T follicular helper cell (primary cell): Measurements from ENCODE around the gene CTSL.
"Not testable (repeated sequence)": the region's sequence is repeated elsewhere in the genome, so short reads cannot be mapped to it uniquely, and the experiment has no call there.

ENCODE experiments used
- DNase-seq: peaks from one replicate; pipeline ENCODE4 v3.0.0-alpha.2; 2020; ENCODE audit warnings: low read depth

The CTSL gene

DNA sequence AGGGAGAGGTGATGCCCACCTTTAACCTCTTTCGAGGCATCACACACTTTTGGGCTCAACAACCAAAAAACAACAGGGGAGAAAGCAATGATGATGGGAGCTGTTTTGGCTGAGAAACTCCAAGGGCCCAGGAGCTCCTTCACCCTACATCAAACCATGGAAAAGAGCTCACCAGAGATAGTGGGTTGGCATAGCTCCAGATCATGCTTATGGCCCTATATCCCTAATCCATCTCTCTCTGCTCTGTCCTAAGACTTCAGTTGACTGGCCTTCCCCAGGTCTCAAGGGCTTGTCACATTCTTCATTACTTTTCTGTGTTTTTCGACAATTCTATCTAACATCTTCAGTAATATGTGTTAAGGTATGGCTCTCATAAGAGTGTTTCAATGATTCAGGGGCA is 5.7 kb upstream of the CTSL start:
- DNase-seq, result no peak

DNA sequence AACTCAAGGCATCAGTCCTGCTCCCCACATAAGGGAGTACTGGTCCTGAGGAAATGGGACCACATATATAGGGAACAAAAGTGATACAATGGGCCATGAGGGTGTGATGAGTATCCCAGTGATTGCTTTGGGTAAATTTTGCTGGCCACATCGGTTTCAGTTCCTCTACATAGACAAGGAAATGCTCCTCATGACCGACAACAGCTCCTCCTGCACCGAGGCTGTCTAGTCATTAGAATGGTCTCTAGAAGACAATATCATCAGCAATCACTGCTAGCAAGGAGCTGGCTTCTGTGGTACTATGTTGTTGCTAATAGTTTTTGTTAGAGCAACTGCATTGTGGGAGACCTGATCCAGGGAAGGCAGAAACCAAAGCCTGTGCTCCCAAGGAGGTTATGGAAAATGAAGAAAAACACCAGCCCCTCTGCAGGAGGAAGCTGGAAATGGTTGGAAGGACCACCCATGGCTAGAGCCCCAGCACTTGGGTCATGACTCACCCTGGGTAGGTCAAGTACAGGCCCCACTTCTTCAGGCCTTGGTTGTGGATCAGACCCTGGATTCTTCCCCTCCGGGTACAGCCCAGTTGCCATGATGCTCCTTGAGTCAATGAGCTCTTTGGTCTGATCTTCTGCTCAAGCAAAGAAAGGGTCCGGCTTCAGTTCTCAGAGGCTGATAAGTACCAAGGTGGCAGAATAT is 3.4 kb upstream of the CTSL start:
- no peak for DNase-seq

DNA sequence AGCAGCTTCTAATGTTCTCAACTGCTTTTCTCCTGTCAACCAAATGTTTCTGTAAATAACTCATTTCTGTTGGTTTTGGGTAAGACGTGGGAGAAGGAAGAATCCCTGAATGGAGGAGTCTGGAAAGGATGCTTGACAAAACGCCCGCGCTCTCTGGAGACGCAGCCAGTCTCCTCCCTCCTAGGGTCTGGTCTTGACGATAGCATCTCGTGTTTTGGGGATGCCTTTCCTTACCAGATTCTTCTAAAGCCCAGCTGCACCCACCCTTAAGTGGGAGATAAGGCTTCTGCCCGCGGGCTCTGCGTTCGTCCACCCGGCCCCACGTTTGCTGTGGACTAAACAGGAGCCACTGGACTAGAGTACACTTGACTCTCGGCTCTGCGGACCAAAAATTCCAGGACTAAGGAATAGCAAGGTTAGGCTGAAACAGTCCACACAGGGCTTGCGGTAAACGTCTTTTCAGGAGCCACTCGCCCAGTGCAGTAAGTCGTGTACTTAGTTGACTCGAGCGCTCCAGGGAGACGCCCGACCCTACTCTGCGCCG is 491 bp upstream of the CTSL start:
- no peak for DNase-seq

DNA sequence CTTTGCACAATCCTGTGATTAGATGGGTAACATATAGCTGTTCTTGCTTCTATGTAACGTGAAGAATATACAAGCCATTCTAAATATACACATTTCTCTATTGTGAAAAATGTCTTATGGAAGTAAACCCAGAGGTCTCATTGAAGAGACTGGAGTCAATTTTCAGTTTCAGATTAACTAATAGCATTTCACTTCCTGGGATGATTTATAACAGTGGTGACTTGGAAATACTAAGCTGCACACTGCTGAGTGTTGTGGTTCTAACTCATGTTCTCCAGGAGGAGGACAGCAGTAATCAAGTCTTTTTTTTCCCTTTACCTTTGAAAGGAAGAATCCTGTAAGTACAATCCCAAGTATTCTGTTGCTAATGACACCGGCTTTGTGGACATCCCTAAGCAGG is 3.3 kb downstream of the CTSL start:
- DNase-seq, result no peak

DNA sequence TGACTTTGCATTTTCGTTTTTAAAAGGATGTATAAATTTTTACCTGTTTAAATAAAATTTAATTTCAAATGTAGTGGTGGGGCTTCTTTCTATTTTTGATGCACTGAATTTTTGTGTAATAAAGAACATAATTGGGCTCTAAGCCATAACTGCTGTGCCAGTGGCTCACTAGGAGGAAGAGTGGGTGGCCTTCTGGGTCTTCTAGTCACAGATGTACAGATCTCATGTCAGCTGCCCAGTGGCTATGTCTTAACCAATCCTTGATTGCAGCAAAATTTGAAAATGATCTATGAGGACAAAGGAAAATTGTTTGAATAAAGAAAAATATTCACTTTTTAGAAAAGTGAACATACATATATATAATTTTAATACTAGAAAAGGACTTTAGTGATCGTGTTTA is 5.4 kb downstream of the CTSL start:
- DNase-seq, result no peak

DNA sequence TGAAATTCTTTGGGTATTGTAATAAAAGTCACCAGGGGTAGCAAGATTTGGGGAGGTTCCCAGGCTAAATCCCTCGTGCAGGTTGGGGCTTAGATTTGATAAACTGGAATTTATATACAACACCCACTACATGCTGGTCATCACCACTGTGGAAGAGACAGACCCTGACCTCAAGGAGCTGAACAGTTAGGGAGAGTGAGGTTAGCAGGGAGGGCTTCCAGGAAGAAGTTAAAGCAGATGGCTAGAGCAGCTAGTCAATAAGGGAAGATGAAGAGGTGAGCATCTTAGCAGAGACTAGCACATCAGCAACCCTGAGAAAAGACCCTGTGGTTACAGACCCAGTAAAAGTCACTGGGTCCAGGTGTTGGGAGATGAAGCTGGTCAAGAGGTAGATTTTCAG is 6.4 kb downstream of the CTSL start:
- no peak for DNase-seq

DNA sequence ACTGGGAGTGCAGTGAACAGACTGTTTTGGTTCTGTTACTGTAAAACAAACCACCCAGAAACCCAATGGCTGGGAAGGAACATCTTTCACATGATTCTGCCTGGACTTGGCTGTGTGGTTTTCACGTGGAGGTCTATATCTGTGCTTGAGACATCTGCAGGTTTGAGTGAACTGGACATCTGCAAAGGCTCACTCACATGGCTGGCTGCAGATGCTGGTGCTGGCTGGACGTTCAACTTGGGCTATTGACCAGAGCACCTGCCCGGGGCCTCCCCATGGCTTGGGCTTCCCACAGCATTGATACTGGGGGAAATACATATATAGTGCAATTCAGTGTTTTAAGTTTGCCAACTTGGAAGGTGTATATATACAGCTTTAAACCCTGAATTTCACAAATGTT is 6.8 kb downstream of the CTSL start:
- no peak for DNase-seq

DNA sequence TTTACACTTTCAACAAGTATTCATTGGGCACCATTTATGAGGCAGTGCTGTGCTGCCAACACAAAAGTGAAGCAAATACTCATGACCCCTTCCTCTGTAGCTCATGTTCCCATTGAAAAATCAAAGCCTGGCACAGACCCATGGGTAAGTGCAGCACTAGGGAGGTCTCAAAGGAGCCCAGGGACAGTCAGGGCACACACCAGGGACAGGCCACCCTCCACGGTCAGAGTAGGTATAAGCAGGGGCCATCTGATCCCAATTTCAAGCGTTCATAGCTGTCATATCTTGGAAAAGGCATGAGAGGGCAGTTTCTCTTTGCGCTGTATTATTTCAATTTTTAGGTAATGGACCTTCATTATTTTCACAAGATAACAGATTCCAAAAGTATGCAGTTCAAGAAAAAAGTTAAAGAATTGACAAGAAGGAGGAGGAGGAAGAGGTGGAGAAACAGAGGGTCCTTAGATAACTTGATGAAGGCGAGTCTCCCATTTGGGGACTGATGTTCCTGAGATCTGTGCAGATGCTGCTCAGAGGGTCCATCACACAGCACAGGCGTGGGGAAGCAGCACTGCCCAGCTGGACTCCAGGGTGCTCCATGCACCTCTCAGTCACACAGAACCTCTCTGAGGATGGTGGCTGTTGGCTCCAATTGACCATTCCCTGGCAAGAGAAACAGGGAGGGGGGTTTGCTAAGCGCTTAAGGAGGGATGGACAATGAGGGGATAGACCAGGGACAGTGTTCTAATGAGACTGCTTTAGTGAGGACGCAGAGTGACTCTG is 7.5 kb downstream of the CTSL start:
- DNase-seq, result no peak

DNA sequence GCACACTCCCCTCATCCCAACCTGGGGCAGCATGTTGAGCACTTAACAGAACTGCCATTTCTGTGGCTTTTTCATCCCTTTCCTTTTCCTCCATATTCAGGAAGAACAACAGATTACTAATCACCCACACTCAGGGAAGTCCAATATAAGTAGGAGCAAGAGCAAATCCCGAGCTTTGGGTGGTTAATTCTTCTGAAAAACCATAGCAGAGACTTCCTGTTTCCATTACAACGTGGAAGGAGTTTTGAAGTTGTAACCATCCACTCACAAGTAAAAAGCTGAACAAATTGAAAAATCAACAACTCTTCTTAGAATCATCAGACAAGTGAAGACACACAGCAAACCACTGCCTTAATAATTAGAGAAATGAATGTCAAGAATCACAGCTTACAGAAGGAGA is 8.2 kb downstream of the CTSL start:
- DNase-seq, result no peak

DNA sequence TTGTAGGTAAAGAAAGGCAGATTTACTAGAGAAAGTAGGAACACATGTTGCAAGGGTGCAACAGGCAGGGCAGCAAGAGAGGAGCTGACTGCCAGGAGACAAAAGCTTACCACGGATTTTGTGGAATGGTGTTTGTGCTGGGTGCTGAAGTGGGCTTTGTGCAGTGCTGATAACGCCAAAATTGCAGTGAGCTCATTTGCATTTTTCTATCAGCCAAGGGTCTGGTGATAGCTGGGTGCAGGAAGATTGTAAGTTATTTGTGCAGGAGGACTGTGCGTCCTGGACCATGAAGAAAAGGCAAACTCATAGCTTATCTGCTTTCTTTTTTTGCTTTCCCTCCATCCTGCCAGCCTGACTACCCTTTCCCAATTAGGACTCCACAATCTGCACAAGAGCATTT is 13.6 kb downstream of the CTSL start:
- no peak for DNase-seq

DNA sequence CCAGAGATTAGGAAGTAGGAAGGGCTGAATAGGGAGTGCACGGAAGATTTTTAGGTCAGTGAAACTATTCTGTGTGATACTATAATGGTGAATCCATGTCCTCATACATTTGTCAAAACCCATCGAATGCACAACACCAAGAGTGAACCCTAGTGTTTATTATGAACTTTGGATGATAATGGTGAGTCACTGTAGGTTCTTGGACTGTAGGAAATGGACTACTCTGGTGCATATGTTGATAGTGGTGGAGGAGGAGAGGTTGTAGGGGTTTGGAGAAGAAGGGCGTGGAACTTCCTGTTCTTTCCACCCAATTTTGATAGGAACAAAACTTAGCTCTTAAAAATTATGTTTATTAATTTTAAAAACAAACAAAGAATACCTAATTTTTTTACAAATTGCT is 14.3 kb downstream of the CTSL start:
- DNase-seq, result no peak

DNA sequence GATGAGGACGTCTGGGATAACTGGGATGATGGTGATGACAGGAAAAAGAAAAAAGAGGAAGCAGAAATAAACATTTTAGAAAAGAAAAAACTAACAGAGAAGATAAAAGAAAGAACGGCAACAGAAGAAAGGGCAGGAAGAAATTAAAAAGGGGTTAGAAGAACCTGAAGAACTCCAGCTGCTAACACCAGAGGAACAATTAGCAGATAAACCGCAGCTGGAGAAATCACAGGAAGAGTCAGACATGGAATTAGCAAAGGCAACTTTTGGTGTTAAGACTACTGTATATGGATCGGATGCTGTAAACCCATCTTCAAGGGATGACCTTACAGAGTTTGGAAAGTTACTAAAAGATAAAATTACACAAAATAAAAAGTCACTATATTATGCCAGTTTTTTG is 15.4 kb downstream of the CTSL start:
- DNase-seq, result no peak

DNA sequence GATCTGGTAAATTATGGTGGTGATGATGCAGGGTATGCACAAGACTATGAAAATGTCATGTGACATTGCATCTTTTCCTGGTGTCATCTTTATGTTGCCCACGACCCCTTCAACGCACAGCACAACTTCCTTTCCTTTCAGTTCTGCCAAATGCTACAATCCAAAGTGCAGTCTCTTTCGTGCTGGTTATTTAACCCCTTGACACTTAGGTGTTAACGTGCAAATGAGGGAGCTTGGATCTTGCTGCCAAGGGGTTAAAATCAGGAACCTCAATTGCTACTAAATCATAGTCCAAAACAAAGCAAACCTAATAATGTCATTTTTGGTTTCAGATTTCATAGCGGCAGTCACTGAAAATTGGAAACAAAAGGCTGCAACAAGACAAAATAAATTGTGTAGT is 16.0 kb downstream of the CTSL start:
- no peak for DNase-seq

DNA sequence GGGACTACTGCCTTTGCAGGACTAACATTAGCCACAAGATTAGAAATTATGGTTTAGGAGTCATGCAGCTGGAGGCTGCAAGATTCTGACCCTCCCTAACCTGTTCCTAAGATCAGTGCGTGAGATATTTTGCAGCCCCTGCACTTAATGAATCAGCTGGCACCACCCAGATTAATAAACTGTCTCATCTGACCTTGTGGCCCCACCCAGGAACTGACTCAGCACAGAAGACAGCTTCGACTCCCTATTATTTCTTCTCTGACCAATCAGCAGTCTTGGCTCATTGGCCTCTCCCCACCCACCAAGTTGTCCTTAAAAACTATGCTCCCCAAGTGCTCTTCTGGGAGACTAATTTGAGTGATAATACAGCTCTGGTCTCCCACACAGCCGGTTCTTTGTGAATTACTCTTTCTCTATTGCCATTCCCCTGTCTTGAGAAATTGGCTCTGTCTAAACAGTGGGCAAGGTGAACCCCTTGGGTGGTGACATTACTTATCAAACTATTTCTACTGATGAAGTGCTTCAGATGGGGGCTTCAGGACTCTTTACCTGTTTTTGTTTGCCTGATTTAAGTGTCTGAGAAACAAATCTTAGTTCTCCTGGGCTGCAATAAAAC is 17.0 kb downstream of the CTSL start:
- DNase-seq, result no peak

DNA sequence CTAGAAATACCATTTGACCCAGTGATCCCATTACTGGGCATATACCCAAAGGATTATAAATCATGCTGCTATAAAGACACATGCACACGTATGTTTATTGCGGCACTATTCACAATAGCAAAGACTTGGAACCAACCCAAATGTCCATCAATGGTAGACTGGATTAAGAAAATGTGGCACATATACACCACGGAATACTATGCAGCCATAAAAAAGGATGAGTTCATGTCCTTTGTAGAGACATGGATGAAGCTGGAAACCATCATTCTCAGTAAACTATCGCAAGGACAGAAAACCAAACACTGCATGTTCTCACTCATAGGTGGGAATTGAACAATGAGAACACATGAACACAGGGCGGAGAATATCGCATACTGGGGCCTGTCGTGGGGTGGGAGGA is 18.3 kb downstream of the CTSL start:
- not testable (repeated sequence) for DNase-seq

DNA sequence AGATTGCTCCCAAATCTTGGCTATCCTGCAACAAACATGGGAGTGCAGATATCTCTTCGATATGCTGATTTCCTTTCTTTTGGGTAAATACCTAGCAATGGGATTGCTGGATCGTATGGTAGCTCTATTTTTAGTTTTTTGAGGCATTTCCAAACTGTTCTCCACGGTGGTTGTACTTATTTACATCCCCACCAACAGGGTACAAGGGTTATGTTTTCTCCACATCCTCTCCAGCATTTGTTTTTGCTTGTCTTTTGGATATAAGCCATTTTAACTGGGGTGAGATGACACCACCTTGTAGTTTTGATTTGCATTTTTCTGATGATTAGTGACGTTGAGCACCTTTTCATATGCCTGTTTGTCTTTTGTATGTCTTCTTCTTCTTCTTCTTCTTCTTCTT is 20.3 kb downstream of the CTSL start:
- no peak for DNase-seq

DNA sequence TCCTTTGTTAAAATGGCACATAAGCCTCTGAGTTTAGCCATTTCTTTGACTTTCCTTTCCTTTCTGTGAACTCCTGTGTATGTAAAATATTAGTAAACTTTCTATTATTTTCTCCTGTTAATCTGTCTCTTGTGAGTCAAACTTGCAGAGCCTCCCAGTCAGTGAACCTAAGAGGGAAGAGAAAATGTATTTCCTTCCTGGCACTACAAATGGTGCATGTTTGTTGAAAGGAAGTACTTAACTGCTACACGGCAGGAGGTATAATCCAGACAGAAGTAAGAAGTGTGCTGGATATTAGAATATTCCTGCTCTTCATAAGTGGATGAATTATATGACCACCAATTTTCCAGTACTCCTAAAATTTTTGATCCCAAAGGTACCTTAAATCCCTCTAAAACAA is 23.0 kb downstream of the CTSL start:
- DNase-seq, result no peak

DNA sequence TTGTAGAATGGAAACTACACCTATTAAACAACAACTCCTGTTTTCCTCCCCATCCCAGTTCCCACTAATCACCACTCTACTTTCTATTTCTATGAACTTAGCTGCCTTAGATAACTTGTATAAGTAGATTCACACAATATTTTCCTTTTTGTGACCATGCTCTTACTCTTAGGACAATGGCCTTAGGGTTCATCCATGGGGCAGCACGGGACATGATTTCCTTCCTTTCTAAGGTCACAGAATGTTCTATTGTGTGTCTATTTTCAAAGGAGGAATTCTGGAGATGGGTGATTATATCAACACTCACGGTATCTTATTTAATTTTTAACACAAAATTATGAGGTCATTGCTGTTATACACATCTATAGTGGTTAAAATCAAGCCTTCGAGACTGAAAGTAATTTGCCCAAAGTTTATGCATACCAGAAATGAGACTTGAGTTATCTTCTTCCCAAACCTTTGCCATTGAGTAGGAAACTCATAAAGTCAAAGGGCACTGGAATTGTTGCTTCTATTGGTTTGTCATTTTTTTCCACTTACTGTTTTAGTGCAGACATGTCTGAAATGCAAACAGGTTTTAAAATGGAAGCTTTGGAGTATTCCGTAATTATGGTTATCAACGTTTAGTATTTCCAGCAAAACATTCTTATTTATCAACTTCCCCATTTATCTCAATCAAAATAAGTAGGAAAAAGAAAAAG is 23.6 kb downstream of the CTSL start:
- DNase-seq, result no peak

DNA sequence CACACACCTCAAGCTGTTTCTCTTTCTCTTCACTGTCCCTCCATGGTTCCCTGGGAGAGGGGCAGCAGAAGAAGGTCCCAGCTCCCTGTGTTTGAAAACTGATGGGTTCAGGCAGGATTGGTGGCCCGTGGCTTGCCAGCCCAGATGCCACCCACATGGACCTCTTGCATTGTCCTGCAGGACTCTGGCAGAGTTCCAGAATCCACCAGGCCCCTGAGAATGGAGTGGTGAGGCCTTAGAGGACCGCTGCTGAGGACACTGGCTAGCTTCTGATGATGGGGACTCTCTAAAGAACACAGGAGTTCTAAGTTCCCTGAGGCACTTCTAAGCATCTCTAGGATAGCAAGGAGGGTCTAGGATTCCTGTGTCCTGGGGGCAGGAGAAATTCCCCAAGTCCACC is 24.8 kb downstream of the CTSL start:
- DNase-seq, result no peak

DNA sequence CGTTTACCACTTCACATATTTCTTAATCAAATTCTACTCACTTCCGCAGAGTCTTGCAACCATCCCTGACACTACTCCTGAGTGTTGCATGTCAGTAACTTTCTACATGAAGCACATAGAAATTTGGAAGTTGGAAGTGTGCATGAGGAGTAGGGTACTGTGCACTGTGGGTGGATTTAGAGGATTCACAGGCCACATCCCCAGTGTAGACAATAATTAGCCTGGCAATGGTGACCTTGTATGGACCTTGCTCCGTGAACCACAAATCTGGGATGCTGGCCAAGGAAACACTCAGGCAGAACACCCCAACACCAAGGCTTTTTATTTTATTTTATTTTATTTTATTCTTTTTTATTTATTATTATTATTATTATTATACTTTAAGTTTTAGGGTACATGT is 25.5 kb downstream of the CTSL start:
- no peak for DNase-seq

DNA sequence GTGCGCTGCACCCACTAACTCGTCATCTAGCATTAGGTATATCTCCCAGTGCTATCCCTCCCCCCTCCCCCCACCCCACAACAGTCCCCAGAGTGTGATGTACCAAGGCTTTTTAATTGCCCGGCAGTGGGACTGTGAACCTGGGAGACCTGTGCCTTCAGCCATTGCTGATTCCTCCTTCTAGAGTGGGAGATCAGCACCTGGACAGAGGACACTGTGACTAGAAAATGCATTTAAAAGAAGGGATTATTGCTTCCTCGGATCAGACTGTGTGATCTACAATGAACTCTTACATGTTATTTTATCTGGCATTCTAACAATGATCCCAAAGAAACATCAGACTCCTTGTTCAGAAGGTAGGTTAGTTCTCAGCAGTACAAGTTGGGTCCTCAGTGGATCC is 25.9 kb downstream of the CTSL start:
- no peak for DNase-seq

DNA sequence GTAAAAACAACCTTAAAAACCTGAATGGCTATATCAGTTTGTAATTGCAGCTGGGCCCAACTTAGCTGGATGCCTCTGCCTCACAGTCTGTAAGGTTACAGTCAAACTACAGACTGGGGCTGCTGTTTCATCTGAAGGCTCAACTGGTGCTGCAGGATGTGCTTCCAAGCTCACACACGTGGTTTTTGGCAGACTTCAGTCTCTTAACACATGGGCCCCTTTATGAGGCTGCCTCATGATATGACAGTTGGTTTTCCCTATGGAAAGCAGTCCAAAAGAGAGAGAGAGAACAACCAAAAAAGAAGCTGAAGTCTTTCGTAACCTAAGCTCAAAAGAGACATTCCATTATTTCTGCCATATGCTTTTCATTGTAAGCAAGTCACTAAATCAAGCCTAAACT is 27.4 kb downstream of the CTSL start:
- no peak for DNase-seq

DNA sequence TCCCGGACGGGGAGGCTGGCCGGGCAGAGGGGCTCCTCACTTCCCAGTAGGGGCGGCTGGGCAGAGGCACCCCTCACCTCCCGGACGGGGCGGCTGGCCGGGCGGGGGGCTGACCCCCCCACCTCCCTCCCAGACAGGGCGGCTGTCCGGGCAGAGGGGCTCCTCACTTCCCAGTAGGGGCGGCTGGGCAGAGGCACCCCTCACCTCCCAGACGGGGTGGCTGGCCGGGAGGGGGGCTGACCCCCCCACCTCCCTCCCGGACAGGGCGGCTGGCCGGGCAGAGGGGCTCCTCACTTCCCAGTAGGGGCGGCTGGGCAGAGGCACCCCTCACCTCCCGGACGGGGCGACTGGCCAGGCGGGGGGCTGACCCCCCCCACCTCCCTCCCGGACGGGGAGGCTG is 32.4 kb downstream of the CTSL start:
- not testable (repeated sequence) for DNase-seq
